ACC112 (cell line): ENCODE data around the gene MBD2.

ENCODE experiments used
- H2AFZ ChIP-seq: fragments of 200-600 bp; sonication (generic); one replicate; pipeline ENCODE4 v1.6.0; 2017; ENCODE audit warnings: antibody characterized with exemption, low read length; ENCODE audit not compliant: unreplicated experiment
- H3K27ac ChIP-seq: fragments of 200-600 bp; sonication (generic); 2 replicates; pipeline ENCODE4 v1.5.1; 2014; ENCODE audit warnings: low read depth, mild to moderate bottlenecking, antibody characterized with exemption, low read length, moderate library complexity
- H3K27me3 ChIP-seq: fragments of 200-600 bp; sonication (generic); 2 replicates; pipeline ENCODE4 v1.6.1; 2014; ENCODE audit warnings: mild to moderate bottlenecking, antibody characterized with exemption, low read length, moderate library complexity, mixed read lengths; ENCODE audit not compliant: insufficient read depth
- H3K36me3 ChIP-seq: fragments of 200-600 bp; sonication (generic); 2 replicates; pipeline ENCODE4 v1.6.1; 2016; ENCODE audit warnings: mild to moderate bottlenecking, antibody characterized with exemption, low read length, moderate library complexity, mixed read lengths; ENCODE audit not compliant: insufficient read depth
- H3K4me1 ChIP-seq: fragments of 200-600 bp; sonication (generic); one replicate; pipeline ENCODE4 v1.6.1; 2016; ENCODE audit warnings: low read length, mixed read lengths; ENCODE audit not compliant: insufficient read depth, unreplicated experiment, control insufficient read depth
- H3K4me3 ChIP-seq: fragments of 200-600 bp; sonication (generic); 2 replicates; pipeline ENCODE4 v1.5.1; 2014; ENCODE audit warnings: mild to moderate bottlenecking, low read depth, low read length
- H3K79me2 ChIP-seq: fragments of 200-600 bp; sonication (generic); one replicate; pipeline ENCODE4 v1.6.0; 2016; ENCODE audit warnings: low read length; ENCODE audit not compliant: control insufficient read depth, unreplicated experiment, insufficient read depth

Gene MBD2

GRCh38 chr18:54173250-54173649 lies 51.2 kb downstream of the MBD2 start:
- Histone ChIP-seq H3K27me3 (no peaks in the 10 kb centered on the region), H2AFZ (no peak overlapping the region), H3K27ac (no peak overlapping the region), H3K4me1 (peaks cover 14% of the 10 kb centered on the region), H3K4me3 (no peak overlapping the region), H3K79me2 (peaks cover 10% of the 10 kb centered on the region), H3K36me3 (peaks cover 7% of the 10 kb centered on the region; the same call in 1 of the 2 replicates)

DNA sequence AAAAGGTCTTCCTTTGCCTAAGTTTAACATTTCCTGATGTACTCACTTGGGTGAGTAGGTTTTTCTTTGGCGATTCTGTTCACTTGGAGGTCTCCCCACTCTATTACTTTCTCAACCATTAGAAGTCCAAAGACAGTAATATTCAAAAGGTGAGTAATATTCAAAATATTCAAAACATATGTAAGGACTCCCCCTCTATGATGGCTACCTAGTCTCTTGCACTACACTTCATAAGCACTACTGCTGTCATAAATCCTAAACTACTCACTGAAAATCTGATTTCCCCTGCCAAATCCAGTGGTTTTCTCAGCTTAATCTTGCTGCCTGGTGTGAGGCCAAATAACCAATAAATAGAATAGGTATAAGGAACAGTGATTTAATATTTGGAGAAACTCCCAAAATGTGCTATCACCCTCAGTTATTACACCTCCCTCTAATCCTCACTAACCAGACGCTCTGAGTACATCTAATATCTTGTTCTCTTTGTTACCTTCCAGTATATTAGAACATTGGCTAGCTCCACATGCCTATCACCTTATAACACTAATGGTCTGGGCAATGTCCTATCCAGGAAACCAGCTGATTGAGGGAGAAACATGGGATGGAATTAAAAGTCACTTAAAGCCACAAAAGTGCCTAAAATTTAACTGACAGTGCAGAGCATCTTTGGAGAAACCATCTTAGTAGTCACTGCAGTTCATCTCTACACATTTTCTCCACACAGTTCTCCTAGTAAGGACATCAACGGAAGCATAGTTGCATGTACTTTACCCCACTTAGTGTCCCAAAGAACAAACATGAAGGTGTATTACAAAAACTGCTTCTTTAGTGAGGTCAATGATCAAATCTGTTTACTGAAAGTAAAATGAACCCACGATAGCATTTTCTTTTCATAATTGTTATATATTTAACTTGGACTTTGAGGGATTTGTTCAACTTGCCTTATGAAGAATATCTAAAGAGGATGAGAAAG lies 54.8 kb downstream of the MBD2 start:
- Histone ChIP-seq H3K27ac (no peak overlapping the region), H2AFZ (no peak overlapping the region)

DNA sequence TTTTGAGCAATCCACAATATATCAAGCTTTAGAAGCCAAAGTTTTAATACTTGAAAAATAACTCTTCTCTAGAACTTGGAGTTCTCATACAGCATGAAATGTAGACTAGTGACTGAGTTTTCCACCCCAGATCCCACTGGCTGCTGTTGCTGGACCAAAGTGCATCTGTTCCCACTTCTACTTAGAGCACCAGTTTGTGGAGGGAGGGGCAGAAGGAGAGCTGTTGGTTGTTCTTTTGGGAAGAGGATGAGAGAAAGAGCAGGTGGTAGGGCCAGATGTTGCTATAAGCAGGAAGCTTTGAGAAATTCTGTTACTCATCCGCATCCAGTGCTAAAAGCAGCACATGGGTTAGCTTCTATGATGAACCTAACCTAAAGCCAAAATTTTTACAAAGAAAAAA lies 59.0 kb downstream of the MBD2 start:
- Histone ChIP-seq H3K36me3 (peaks cover 14% of the 10 kb centered on the region), H3K4me1 (peaks cover 48% of the 10 kb centered on the region), H3K27ac (no peak overlapping the region), H2AFZ (no peak overlapping the region), H3K27me3 (no peaks in the 10 kb centered on the region), H3K79me2 (peaks cover 20% of the 10 kb centered on the region), H3K4me3 (no peak overlapping the region)

More for the DNA sequence above, 54.8 kb downstream of the MBD2 start:
- Histone ChIP-seq H3K36me3 (peaks cover 7% of the 10 kb centered on the region; the same call in 1 of the 2 replicates), H3K79me2 (peaks cover 10% of the 10 kb centered on the region), H3K4me3 (no peak overlapping the region), H3K4me1 (peaks cover 14% of the 10 kb centered on the region), H3K27me3 (no peaks in the 10 kb centered on the region)

DNA sequence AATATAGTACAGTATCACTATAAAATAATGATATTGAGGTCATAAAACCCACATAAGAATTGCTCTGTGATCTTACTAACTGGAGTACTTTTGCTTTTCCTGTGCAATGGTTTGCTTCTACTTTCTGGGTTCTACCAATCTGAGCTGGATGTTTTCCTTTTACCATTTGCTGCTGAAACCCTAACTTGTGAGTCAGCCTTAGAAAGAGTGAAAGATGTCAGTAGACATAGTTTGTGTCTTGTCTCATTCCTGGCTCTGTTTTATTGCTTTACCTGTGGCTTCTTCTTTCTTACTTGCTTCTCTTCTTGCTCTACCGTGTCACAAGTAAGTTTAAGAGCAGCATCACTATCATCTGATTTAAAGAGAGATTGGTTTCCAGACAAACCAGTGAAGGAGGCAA lies 61.0 kb downstream of the MBD2 start:
- peaks cover 48% of the 10 kb centered on the region for H3K4me1 ChIP-seq
- H3K27me3 ChIP-seq: no peaks in the 10 kb centered on the region
- H3K27ac ChIP-seq: peak overlapping the region; percentile 75
- no peak overlapping the region for H3K4me3 ChIP-seq
- H2AFZ ChIP-seq: no peak overlapping the region
- H3K36me3 ChIP-seq: peaks cover 30% of the 10 kb centered on the region
- H3K79me2 ChIP-seq: peaks cover 20% of the 10 kb centered on the region

- no peak overlapping the region for H3K4me3 ChIP-seq
- peak overlapping the region; percentile 75 for H3K27ac ChIP-seq
- H3K27me3 ChIP-seq: no peaks in the 10 kb centered on the region
- no peak overlapping the region for H2AFZ ChIP-seq
- H3K79me2 ChIP-seq: peaks cover 20% of the 10 kb centered on the region
- peaks cover 54% of the 10 kb centered on the region for H3K4me1 ChIP-seq
- H3K36me3 ChIP-seq: peaks cover 40% of the 10 kb centered on the region
Observed at GRCh38 chr18:54162431-54162830, 62.0 kb downstream of the MBD2 start.

DNA sequence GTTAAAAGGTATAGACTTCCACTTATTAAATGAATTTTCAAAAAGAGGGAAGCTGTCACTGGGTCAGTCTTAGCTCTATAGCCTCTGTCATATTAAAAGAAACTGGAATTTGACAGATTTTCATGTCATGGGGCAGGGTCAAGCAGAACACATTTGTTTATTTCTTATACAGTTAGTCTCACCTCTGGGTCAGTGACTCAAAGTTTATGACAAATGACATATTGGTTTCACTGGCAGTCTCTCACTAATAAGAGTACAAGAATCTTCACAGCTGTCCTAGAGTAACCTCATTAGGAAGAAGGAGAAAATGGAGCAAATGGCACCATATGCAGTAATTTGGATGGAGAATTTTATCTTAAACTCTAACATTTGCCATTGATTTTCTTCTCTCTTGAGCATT lies 63.2 kb downstream of the MBD2 start:
- no peak overlapping the region for H2AFZ ChIP-seq
- no peak overlapping the region for H3K4me3 ChIP-seq
- H3K27ac ChIP-seq: peak overlapping the region; percentile 75
- H3K79me2 ChIP-seq: peaks cover 20% of the 10 kb centered on the region
- H3K36me3 ChIP-seq: peaks cover 42% of the 10 kb centered on the region
- H3K27me3 ChIP-seq: no peaks in the 10 kb centered on the region
- H3K4me1 ChIP-seq: peaks cover 54% of the 10 kb centered on the region

DNA sequence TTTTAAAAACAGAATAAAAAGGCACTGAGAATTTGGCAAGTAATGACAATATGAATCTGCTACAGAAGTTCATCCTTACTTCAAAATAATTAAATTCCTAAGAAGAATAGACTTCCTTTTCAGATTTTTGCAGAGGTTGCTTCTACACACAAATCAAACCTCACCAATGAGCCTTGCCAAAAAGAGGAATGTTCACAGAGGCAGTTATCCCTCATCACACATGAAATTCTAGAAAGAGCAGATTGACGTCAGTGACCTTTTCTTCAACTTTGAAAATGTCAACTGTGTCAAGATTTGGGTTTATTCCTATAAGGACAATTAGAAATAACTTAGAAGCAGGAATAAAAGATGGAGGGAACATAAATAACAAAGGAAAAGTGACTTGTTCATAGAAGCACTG lies 64.6 kb downstream of the MBD2 start:
- Histone ChIP-seq H3K27me3 (no peaks in the 10 kb centered on the region), H3K4me1 (peaks cover 54% of the 10 kb centered on the region), H3K79me2 (peaks cover 20% of the 10 kb centered on the region), H3K4me3 (no peak overlapping the region), H3K27ac (no peak overlapping the region), H3K36me3 (peaks cover 45% of the 10 kb centered on the region), H2AFZ (no peak overlapping the region)

DNA sequence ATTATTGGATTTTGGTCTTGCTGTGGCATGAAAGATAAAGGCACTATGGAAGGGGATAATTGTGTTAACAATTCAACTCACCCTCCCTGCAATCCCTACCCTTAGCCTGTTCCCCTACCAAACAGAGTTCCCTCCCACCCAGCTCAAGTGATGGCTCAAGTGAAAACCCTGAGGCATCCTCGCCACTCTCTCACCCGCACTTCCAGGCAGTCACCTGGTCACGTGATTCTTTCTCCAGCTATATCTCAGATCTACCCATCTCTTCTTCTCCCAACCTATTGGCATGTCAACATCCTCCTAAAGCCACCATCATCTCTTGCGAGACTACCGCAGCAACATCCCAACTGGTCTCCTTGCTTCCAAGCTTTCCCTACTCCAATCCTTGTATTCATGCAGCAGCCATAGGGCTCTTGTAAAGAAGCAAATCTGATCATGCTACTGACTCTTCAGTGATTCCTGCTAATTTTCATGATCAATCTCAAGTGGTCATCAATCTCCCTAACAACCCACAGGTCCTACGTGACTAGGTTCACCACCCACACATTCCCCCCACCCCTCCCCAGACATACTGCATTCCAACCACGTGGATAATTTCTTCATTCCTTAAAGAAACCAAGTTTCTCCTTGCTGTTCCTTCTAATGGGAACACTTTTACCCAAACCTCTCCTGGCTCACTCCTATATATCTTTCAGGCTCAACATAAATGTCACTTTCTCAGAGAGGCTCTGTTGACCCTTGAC lies 66.7 kb downstream of the MBD2 start:
- peaks cover 43% of the 10 kb centered on the region for H3K4me1 ChIP-seq
- H3K36me3 ChIP-seq: peaks cover 49% of the 10 kb centered on the region
- peak overlapping the region; percentile 43 for H3K27ac ChIP-seq
- H3K79me2 ChIP-seq: peaks cover 20% of the 10 kb centered on the region
- no peaks in the 10 kb centered on the region for H3K27me3 ChIP-seq
- H2AFZ ChIP-seq: no peak overlapping the region
- no peak overlapping the region for H3K4me3 ChIP-seq

- H3K4me3 ChIP-seq: no peak overlapping the region
- H3K4me1 ChIP-seq: peaks cover 37% of the 10 kb centered on the region
- H3K36me3 ChIP-seq: peaks cover 52% of the 10 kb centered on the region
- H3K79me2 ChIP-seq: peaks cover 8% of the 10 kb centered on the region
- no peaks in the 10 kb centered on the region for H3K27me3 ChIP-seq
- H3K27ac ChIP-seq: no peak overlapping the region
- no peak overlapping the region for H2AFZ ChIP-seq
Observed at GRCh38 chr18:54155412-54155811, 69.1 kb downstream of the MBD2 start.

GRCh38 chr18:54154231-54154630 lies 70.2 kb downstream of the MBD2 start:
- Histone ChIP-seq H3K27me3 (no peaks in the 10 kb centered on the region), H3K36me3 (peaks cover 40% of the 10 kb centered on the region), H3K4me1 (peaks cover 43% of the 10 kb centered on the region), H3K27ac (no peak overlapping the region), H2AFZ (no peak overlapping the region), H3K79me2 (no peaks in the 10 kb centered on the region), H3K4me3 (no peak overlapping the region)
